HG03196 (cell line): ENCODE results near the gene UBE2D2.
"Not testable (repeated sequence)": the region's sequence is repeated elsewhere in the genome, so short reads cannot be mapped to it uniquely, and the experiment has no call there.

ENCODE experiments used
- ATAC-seq: cut with Tn5 transposase; IDR thresholded peaks from one replicate; pipeline ENCODE4 v1.9.1; 2021; ENCODE audit not compliant: unreplicated experiment

UBE2D2 gene

GRCh38 chr5:139560752-139561654 lies at the start of gene UBE2D2:
Gene UBE2D2, plus strand, starts transcription at chr5:139561339. Its CDS starts 453 bp downstream, at chr5:139561792.
- peak; percentile 80 for ATAC-seq

- ATAC-seq = no peak
These were observed 48.3 kb upstream of the UBE2D2 start for GRCh38 chr5:139512786-139513390.

GRCh38 chr5:139513434-139513833 lies 47.7 kb upstream of the UBE2D2 start:
- ATAC-seq = peak; percentile 61

GRCh38 chr5:139513852-139514485 lies 47.2 kb upstream of the UBE2D2 start:
- ATAC-seq = no peak

- no peak for ATAC-seq
These were observed 46.7 kb upstream of the UBE2D2 start for GRCh38 chr5:139514486-139514856.

GRCh38 chr5:139517683-139518564 lies 43.2 kb upstream of the UBE2D2 start:
- peak; percentile 76 for ATAC-seq

- no peak for ATAC-seq
These were observed 37.3 kb upstream of the UBE2D2 start for GRCh38 chr5:139523635-139524445.

GRCh38 chr5:139524446-139524845 lies 36.7 kb upstream of the UBE2D2 start:
- peak; percentile 3 for ATAC-seq

- ATAC-seq = peak; percentile 47
These were observed 36.1 kb upstream of the UBE2D2 start for GRCh38 chr5:139524940-139525585.

GRCh38 chr5:139525586-139526308 lies 35.4 kb upstream of the UBE2D2 start:
- ATAC-seq = peak; percentile 39

- ATAC-seq = not testable (repeated sequence)
These were observed 34.6 kb upstream of the UBE2D2 start for GRCh38 chr5:139526309-139527089.

GRCh38 chr5:139527090-139527470 lies 34.1 kb upstream of the UBE2D2 start:
- not testable (repeated sequence) for ATAC-seq

GRCh38 chr5:139527896-139528467 lies 33.2 kb upstream of the UBE2D2 start:
- not testable (repeated sequence) for ATAC-seq

GRCh38 chr5:139528695-139529094 lies 32.4 kb upstream of the UBE2D2 start:
- not testable (repeated sequence) for ATAC-seq

- not testable (repeated sequence) for ATAC-seq
These were observed 31.1 kb upstream of the UBE2D2 start for GRCh38 chr5:139530079-139530478.

- no peak for ATAC-seq
These were observed 29.4 kb upstream of the UBE2D2 start for GRCh38 chr5:139531772-139532169.

- ATAC-seq = peak; percentile 86
These were observed 17.6 kb upstream of the UBE2D2 start for GRCh38 chr5:139543423-139543991.
